Cardiac septum (tissue), 1 donor: ENCODE data around the gene VWA5B1. TPM values are rescaled to one million over a fixed set of nuclear protein-coding genes. Genes with fewer than 3 reads are reported as not detected.
A peak's percentile ranks its signal among the peaks of the same experiment; 100 is the strongest.

Experiments
- DNase-seq: peaks from one replicate; pipeline ENCODE4 v3.0.0-alpha.2; 2020; ENCODE audit warnings: low spot score
- intact Hi-C: fragments of 100-400 bp; cut with DNase I; formaldehyde crosslinking; loops from one replicate; pipeline ENCODE4 v1.14.0; 2022
- total RNA-seq: library from RNA; stranded (reverse); fragmentation: NEBNext Ultra II Directional; extraction: Animal tissue kit (Norgen Biotek cat#: 25700); gene quantifications from one replicate; pipeline ENCODE4 v1.2.1, GENCODE V29; 2021
- donor health status: DM: no; HTN: no; CAD: no.

VWA5B1 gene
- total RNA-seq, 1 donor from 2014 or later, result not detected

GRCh38 chr1:20377516-20378270 is 87.0 kb downstream of the VWA5B1 start:
- intact Hi-C loops, result loop anchor here (2.0 kb wide), 1 partner anchor 115 kb away; no protein-coding TSS in a partner anchor
- DNase-seq, result no peak

GRCh38 chr1:20379075-20379474 is 88.4 kb downstream of the VWA5B1 start:
- intact Hi-C loops, result no loop called here
- DNase-seq, result no peak

GRCh38 chr1:20380175-20380574 is 89.5 kb downstream of the VWA5B1 start:
- intact Hi-C loops, result no loop called here
- no peak for DNase-seq

GRCh38 chr1:20380616-20381035 is 90.0 kb downstream of the VWA5B1 start:
- intact Hi-C loops, result no loop called here
- DNase-seq, result no peak

GRCh38 chr1:20381045-20381641 is 90.5 kb downstream of the VWA5B1 start:
- no peak for DNase-seq
- intact Hi-C loops, result no loop called here

- intact Hi-C loops, result no loop called here
- no peak for DNase-seq
Measured at GRCh38 chr1:20381961-20382360, 91.3 kb downstream of the VWA5B1 start.

- intact Hi-C loops, result no loop called here
- peak; percentile 0 for DNase-seq
Measured at GRCh38 chr1:20382711-20383110, 92.0 kb downstream of the VWA5B1 start.

- intact Hi-C loops, result no loop called here
- DNase-seq, result peak; percentile 33
Measured at GRCh38 chr1:20383631-20384030, 93.0 kb downstream of the VWA5B1 start.

- intact Hi-C loops, result no loop called here
- DNase-seq, result peak; percentile 39
Measured at GRCh38 chr1:20385630-20386029, 95.0 kb downstream of the VWA5B1 start.

GRCh38 chr1:20386323-20387081 is 95.8 kb downstream of the VWA5B1 start:
- DNase-seq, result peak; percentile 38
- intact Hi-C loops, result no loop called here

- peak; percentile 41 for DNase-seq
- intact Hi-C loops, result no loop called here
Measured at GRCh38 chr1:20389571-20389970, 98.9 kb downstream of the VWA5B1 start.

- DNase-seq, result peak; percentile 6
- intact Hi-C loops, result no loop called here
Measured at GRCh38 chr1:20390589-20391331, 100.1 kb downstream of the VWA5B1 start.

GRCh38 chr1:20395255-20395654 is 104.6 kb downstream of the VWA5B1 start:
- intact Hi-C loops, result no loop called here
- no peak for DNase-seq

GRCh38 chr1:20398744-20399143 is 108.1 kb downstream of the VWA5B1 start:
- DNase-seq, result no peak
- intact Hi-C loops, result no loop called here

- intact Hi-C loops, result no loop called here
- no peak for DNase-seq
Measured at GRCh38 chr1:20399196-20399595, 108.5 kb downstream of the VWA5B1 start.

- intact Hi-C loops, result no loop called here
- DNase-seq, result no peak
Measured at GRCh38 chr1:20399606-20400180, 109.0 kb downstream of the VWA5B1 start.

GRCh38 chr1:20400341-20401177 is 109.9 kb downstream of the VWA5B1 start:
- no peak for DNase-seq
- intact Hi-C loops, result no loop called here

- DNase-seq, result no peak
- intact Hi-C loops, result no loop called here
Measured at GRCh38 chr1:20401405-20402010, 110.8 kb downstream of the VWA5B1 start.
